Right forelimb (tissue), 1 donor: Measurements from ENCODE around the gene ZNF398.
"Not testable (repeated sequence)": the region's sequence is repeated elsewhere in the genome, so short reads cannot be mapped to it uniquely, and the experiment has no call there.

Source experiments
- DNase-seq: peaks from one replicate; pipeline ENCODE4 v3.0.0-alpha.2; 2018

Gene ZNF398

GRCh38 chr7:149147072-149147751, at the start of gene ZNF398:
ZNF398 (plus strand) TSS chr7:149147453; CDS start chr7:149147743, 290 bp downstream.
- DNase-seq, result peak; percentile 94

GRCh38 chr7:149099058-149099457, 48.2 kb upstream of the ZNF398 start:
- DNase-seq, result no peak

GRCh38 chr7:149100821-149101220, 46.4 kb upstream of the ZNF398 start:
- DNase-seq, result no peak

GRCh38 chr7:149102666-149103065, 44.6 kb upstream of the ZNF398 start:
- DNase-seq, result no peak

GRCh38 chr7:149103424-149103823, 43.8 kb upstream of the ZNF398 start:
- DNase-seq, result no peak

GRCh38 chr7:149104214-149104613, 43.0 kb upstream of the ZNF398 start:
- DNase-seq, result no peak

- no peak for DNase-seq
These were observed 42.5 kb upstream of the ZNF398 start for GRCh38 chr7:149104749-149105148.

- DNase-seq, result no peak
These were observed 37.3 kb upstream of the ZNF398 start for GRCh38 chr7:149109969-149110368.

- DNase-seq, result no peak
These were observed 21.9 kb upstream of the ZNF398 start for GRCh38 chr7:149125189-149125862.

GRCh38 chr7:149125863-149126661, 21.2 kb upstream of the ZNF398 start, which contains the start of gene ZNF425:
ZNF425 (minus strand) TSS chr7:149126324; CDS start chr7:149126213, 111 bp downstream.
- DNase-seq, result peak; percentile 96

- peak; percentile 76 for DNase-seq
These were observed 20.5 kb upstream of the ZNF398 start for GRCh38 chr7:149126662-149127266.

- no peak for DNase-seq
These were observed 16.6 kb upstream of the ZNF398 start for GRCh38 chr7:149130572-149131198.

- DNase-seq, result no peak
These were observed 14.1 kb upstream of the ZNF398 start for GRCh38 chr7:149133028-149133710.

GRCh38 chr7:149136118-149136517, 11.1 kb upstream of the ZNF398 start:
- no peak for DNase-seq

- DNase-seq, result no peak
These were observed 6.4 kb upstream of the ZNF398 start for GRCh38 chr7:149140831-149141230.

GRCh38 chr7:149141893-149142292, 5.4 kb upstream of the ZNF398 start:
- DNase-seq, result no peak

GRCh38 chr7:149144436-149144922, 2.8 kb upstream of the ZNF398 start:
- DNase-seq, result not testable (repeated sequence)

- DNase-seq, result no peak
These were observed 2.0 kb upstream of the ZNF398 start for GRCh38 chr7:149145031-149145845.

GRCh38 chr7:149147752-149148653, 750 bp downstream of the ZNF398 start:
- peak; percentile 76 for DNase-seq

- DNase-seq, result no peak
These were observed 3.7 kb downstream of the ZNF398 start for GRCh38 chr7:149150981-149151380.
